HFF-Myc (cell line): ENCODE results near the gene CARD8.

Experiments
- DNase-seq: peaks from one replicate; pipeline ENCODE4 v3.0.0-alpha.2; 2011; ENCODE audit warnings: low read depth; ENCODE audit errors: extremely low read depth
- H3K4me3 ChIP-seq: replicated peaks from 2 replicates; pipeline ENCODE4 v1.5.1; 2011; ENCODE audit warnings: low read depth, mild to moderate bottlenecking, control low read depth, low read length
- TF ChIP-seq, protein P1 (sequence below): IDR thresholded peaks from 2 replicates; pipeline ENCODE4 v1.5.1; 2012; ENCODE audit warnings: mild to moderate bottlenecking, low read depth, low read length, control low read depth; ENCODE audit errors: missing control alignments

Gene CARD8

DNA sequence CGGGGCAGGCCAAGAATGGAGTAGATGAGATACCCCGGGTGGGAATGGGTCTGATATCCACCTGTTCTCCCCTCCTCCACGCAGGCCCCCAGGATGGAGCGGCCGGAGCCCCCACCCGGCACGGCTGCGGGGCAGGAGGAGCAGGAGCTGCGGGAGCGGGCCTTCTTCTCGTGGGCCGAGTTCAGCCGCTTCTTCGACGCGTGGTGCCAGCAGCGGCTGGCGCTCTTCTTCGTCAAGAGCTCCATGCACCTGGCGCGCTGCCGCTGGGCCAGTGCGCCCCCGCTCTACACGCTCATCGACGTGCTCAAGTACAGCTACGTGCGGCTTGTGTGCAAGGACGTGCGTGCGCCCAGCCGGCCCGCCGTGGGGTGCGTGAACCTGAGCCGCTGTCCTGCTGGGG, 84.0 kb downstream of the CARD8 start:
- TF ChIP-seq, protein P1, sequence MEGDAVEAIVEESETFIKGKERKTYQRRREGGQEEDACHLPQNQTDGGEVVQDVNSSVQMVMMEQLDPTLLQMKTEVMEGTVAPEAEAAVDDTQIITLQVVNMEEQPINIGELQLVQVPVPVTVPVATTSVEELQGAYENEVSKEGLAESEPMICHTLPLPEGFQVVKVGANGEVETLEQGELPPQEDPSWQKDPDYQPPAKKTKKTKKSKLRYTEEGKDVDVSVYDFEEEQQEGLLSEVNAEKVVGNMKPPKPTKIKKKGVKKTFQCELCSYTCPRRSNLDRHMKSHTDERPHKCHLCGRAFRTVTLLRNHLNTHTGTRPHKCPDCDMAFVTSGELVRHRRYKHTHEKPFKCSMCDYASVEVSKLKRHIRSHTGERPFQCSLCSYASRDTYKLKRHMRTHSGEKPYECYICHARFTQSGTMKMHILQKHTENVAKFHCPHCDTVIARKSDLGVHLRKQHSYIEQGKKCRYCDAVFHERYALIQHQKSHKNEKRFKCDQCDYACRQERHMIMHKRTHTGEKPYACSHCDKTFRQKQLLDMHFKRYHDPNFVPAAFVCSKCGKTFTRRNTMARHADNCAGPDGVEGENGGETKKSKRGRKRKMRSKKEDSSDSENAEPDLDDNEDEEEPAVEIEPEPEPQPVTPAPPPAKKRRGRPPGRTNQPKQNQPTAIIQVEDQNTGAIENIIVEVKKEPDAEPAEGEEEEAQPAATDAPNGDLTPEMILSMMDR = no peak
- DNase-seq = no peak
- peak overlapping the region; percentile 91 for H3K4me3 ChIP-seq

DNA sequence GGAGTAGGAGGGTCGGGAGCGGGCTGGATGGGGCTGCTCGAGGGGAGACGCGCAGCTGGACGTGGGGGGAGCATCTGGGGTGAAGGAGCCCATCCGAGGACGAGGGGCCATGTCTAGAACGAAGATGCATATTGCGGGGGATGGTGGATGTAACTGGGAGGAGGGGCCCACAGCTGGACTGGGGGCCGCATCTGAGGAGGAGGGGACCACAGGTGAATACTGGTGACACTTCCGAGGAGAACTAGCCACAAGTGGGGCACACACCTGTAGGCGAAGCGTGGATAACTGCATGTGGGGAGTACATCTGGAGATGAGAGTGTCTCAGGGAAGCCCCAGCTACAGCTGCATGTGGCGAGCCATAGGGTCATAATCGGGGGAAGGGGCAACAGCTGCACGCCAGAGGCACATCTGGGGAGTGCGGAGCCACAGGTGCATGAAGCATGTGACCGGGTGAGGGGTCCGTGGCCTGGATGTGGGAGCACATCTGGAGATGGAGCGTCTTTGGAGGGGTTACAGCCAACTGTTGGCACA, 84.8 kb downstream of the CARD8 start:
- TF ChIP-seq, protein P1 = no peak
- H3K4me3 ChIP-seq = peak overlapping the region; percentile 91
- DNase-seq = no peak

DNA sequence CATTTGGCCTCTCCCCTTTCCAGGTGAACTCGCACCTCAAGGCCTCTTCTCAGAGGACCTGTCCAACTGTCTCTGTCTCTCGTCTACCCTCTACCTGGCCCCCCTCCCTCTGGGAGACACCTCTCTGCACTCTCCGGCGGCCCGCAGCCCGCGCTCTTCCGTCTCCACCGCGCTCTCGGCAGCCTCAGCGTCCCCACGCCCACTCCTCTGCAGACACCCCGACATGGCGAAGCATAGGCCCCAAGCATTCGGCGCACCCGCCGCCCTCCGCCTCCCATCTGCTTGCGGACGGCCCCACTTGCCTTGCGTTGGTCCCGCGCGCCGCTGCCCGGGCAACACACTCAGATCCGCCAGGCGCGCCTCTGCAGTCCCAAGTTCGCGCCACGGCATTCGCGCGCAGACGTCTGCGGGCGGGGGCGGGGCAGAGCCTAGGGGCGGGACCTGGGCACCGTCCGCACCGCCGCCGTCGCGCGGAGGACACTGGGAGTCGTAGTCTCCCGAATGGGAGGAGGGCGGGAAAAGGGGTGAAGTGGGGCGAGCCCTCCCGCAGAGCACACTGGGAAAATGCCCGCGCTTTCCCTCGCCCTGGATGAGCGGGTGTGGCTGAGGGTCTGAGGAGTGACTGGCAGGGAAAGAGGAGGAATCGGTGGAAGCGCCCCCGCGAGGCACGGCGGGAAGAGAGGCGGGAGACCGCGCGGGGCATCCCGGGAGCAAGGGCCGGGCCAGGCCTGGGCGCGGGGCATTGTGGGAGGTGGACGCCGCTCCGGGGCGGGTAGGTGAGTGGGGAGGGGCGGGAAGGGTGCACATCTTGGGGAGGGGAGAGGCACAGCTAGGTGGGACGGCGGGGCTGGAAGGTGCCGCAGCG, 85.5 kb downstream of the CARD8 start, which contains the start of the genes LIG1 and ZSWIM9:
LIG1 (minus strand) TSS at position 406 of the 865 bp plus-strand sequence. CDS start 4,778 bp downstream, outside the sequence.
ZSWIM9 (plus strand) TSS at position 742 of the 865 bp plus-strand sequence. CDS start 1,123 bp downstream, outside the sequence.
- DNase-seq = peak; percentile 86
- H3K4me3 ChIP-seq = peak within 1 kb of the TSS; percentile 91
- TF ChIP-seq, protein P1 = no peak

DNA sequence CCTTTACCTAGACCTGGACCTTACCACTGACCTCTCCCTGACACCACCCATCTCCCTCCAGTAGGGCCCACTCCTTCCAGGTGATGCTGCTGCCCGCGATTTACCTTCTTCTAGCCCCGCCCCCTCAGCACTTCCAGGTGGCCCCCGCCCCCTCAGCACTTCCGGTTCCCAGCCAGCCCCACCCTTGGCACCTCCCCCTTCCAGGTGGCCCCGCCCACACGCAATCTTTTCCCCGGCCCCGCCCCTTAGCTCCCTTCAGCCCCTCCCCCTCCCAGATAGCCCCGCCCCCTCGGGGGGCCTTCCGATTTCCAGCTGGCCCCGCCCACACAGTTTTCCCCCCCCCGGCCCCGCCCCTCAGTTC, 86.2 kb downstream of the CARD8 start:
- no peak for DNase-seq
- H3K4me3 ChIP-seq = peak overlapping the region; percentile 91

DNA sequence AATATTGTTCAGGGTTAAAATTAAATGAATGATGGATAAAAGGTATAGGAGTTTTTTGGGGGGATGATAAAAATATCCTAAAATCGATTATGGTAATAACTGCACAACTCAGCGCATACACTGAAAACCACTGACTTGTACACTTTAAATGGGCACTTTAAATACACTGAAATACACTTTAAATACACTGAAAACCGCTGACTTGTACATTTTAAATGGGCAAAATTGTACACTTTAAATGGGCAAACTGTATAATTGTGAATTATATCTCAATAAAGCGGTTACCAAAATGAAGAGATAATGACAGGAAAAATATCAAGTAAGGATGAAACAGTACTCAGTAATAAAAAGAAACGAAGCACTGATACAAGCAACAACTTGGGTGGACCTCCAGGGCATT, 87.0 kb downstream of the CARD8 start:
- no peak for DNase-seq
- H3K4me3 ChIP-seq = no peak overlapping the region
- TF ChIP-seq, protein P1 = no peak

More for the DNA sequence above, 86.2 kb downstream of the CARD8 start:
- TF ChIP-seq, protein P1 = no peak

DNA sequence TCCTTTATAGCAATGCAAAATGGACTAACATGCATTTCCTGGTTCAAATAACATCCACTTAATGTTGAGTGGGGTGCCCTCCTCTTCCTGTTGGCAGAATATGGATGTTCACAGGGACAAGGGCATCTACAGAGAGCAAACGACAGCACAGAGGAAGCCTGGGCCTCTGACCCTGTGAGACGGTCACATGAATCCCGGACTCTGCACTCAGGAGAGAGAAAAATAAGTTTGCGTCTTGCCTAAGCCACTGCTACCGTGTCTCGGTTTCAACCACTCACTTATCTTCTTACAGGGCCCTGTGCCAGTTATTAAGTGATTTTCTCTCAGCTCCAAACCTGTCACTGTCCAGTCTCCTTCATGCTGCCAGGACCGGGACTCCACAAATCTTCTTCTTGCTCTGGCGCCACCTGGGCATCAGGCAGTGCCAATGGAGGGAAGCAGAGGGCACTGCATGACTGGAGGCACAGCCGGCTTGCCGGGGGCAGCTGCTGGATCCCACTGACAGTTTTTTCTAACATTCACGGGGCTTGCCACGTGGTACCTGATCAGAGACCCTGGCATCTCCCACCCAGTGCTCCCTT, 97.4 kb downstream of the CARD8 start:
- TF ChIP-seq, protein P1 = no peak
- DNase-seq = no peak
- no peak overlapping the region for H3K4me3 ChIP-seq
